ENCODE results near the gene PMP22.
"Not testable (repeated sequence)": the region's sequence is repeated elsewhere in the genome, so short reads cannot be mapped to it uniquely, and the experiment has no call there.

Gene PMP22

GRCh38 chr17:15200574-15200973 is 64.6 kb downstream of the PMP22 start:
- DNase-seq: not testable (repeated sequence)

- DNase-seq: no peak
Measured at GRCh38 chr17:15197229-15197628, 67.9 kb downstream of the PMP22 start.

GRCh38 chr17:15194859-15195277 is 70.3 kb downstream of the PMP22 start:
- no peak for DNase-seq

- DNase-seq: peak; percentile 32
Measured at GRCh38 chr17:15185625-15185991, 79.5 kb downstream of the PMP22 start.

- DNase-seq: no peak
Measured at GRCh38 chr17:15184872-15185624, 80.1 kb downstream of the PMP22 start.

GRCh38 chr17:15181816-15182215 is 83.3 kb downstream of the PMP22 start:
- no peak for DNase-seq

- DNase-seq: no peak
Measured at GRCh38 chr17:15181333-15181732, 83.8 kb downstream of the PMP22 start.

- DNase-seq: no peak
Measured at GRCh38 chr17:15180121-15180561, 85.0 kb downstream of the PMP22 start.
